ENCODE data around the gene GNL1. TPM values are rescaled to one million over a fixed set of nuclear protein-coding genes. Genes with fewer than 3 reads are reported as not detected.

The GNL1 gene
- total and polyA plus RNA-seq, 12 donors = 17.3 to 34.1 (median 20.1) TPM

GRCh38 chr6:30554404-30554803, 1.9 kb downstream of the GNL1 start:
- Histone ChIP-seq H3K36me3 (peaks cover 0 to 61% (median 37%) of the 10 kb centered on the region in 9 donors), H3K27ac (peak overlapping the region in 3 of 10 donors; percentile 92 to 99 (median 96)), H3K4me3 (peak overlapping the region in 2 of 10 donors; percentile 97), H3K4me1 (peaks cover 7 to 33% (median 29%) of the 10 kb centered on the region in 9 donors), H3K27me3 (no peaks in the 10 kb centered on the region), H3K9me3 (no peaks in the 10 kb centered on the region)
- ATAC-seq (no peak), DNase-seq (no peak)
- WGBS, 2 donors = 82 to 87% methylated on average over 4 of the region's 4 CpGs
- TF ChIP-seq CTCF (IDR thresholded peaks at IDR 0.05) = no peak
- intact Hi-C loops (cut with DNase I) = loop anchor here in 3 of 10 donors (10.0 kb wide), 2 partner anchors 170 to 530 kb away; partner anchors contain the start of gene TUBB (in 2 of the 3)

- Histone ChIP-seq H3K27ac (no peak overlapping the region), H3K36me3 (peaks cover 0 to 85% (median 43%) of the 10 kb centered on the region in 9 donors), H3K4me3 (no peak overlapping the region), H3K4me1 (peaks cover 0 to 9% (median 5%) of the 10 kb centered on the region in 9 donors), H3K27me3 (no peaks in the 10 kb centered on the region), H3K9me3 (no peaks in the 10 kb centered on the region)
- ATAC-seq (no peak), DNase-seq (no peak)
- no peak for TF ChIP-seq CTCF (IDR thresholded peaks at IDR 0.05)
- WGBS, 2 donors = 56 to 66% methylated on average over 2 of the region's 2 CpGs
- intact Hi-C loops (cut with DNase I) = loop anchor here in 2 of 10 donors (5.0 to 10.0 kb wide), 2 partner anchors 49 to 56 kb away; no protein-coding TSS in a partner anchor
Measured at GRCh38 chr6:30548375-30548774, 7.9 kb downstream of the GNL1 start.

- ATAC-seq = no peak
Measured at GRCh38 chr6:30547454-30547853, 8.8 kb downstream of the GNL1 start.

More at GRCh38 chr6:30547454-30547853, 8.8 kb downstream of the GNL1 start:
- Histone ChIP-seq H3K4me3 (no peak overlapping the region), H3K36me3 (peaks cover 0 to 76% (median 34%) of the 10 kb centered on the region in 9 donors), H3K4me1 (peaks cover 0 to 17% (median 11%) of the 10 kb centered on the region in 9 donors), H3K27me3 (peaks cover 0 to under 1% (median 0%) of the 10 kb centered on the region in 7 donors), H3K9me3 (no peaks in the 10 kb centered on the region), H3K27ac (no peak overlapping the region)
- intact Hi-C loops (cut with DNase I) = loop anchor here in 3 of 10 donors (2.0 to 10.0 kb wide), 3 partner anchors 50 to 65 kb away; no protein-coding TSS in a partner anchor
- no peak for TF ChIP-seq CTCF (IDR thresholded peaks at IDR 0.05)
- WGBS, 2 donors = 92% methylated on average over 6 of the region's 6 CpGs
- DNase-seq = no peak

All from heart right ventricle (tissue), 16 donors.